IMR-90 (cell line): ENCODE data around the gene RAP1GAP2.

Source experiments
- CEBPB ChIP-seq: IDR thresholded peaks from 2 replicates; pipeline ENCODE4 v1.6.1; 2012; ENCODE audit warnings: low read depth, low read length, improper control_type of control experiment
- MXI1 ChIP-seq: IDR thresholded peaks from 2 replicates; pipeline ENCODE4 v1.6.1; 2012; ENCODE audit warnings: low read depth, mild to moderate bottlenecking, low read length, moderate library complexity, borderline replicate concordance
- SMC3 ChIP-seq: fragments of 150-350 bp; IDR thresholded peaks from 2 replicates; pipeline ENCODE4 v1.6.1; 2016; ENCODE audit warnings: low read depth, mild to moderate bottlenecking, antibody characterized with exemption, low read length, moderate library complexity
- TF ChIP-seq, protein P1 (sequence below): conservative IDR thresholded peaks from 2 replicates; pipeline ENCODE4 v1.5.1; 2012; ENCODE audit warnings: mild to moderate bottlenecking, low read depth, low read length, improper control_type of control experiment

GRCh38 chr17:2796164-2797125, at the start of gene RAP1GAP2:
- TF ChIP-seq, protein P1, sequence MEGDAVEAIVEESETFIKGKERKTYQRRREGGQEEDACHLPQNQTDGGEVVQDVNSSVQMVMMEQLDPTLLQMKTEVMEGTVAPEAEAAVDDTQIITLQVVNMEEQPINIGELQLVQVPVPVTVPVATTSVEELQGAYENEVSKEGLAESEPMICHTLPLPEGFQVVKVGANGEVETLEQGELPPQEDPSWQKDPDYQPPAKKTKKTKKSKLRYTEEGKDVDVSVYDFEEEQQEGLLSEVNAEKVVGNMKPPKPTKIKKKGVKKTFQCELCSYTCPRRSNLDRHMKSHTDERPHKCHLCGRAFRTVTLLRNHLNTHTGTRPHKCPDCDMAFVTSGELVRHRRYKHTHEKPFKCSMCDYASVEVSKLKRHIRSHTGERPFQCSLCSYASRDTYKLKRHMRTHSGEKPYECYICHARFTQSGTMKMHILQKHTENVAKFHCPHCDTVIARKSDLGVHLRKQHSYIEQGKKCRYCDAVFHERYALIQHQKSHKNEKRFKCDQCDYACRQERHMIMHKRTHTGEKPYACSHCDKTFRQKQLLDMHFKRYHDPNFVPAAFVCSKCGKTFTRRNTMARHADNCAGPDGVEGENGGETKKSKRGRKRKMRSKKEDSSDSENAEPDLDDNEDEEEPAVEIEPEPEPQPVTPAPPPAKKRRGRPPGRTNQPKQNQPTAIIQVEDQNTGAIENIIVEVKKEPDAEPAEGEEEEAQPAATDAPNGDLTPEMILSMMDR = no peak
- no peak for TF ChIP-seq MXI1
- TF ChIP-seq CEBPB = no peak
- no peak for TF ChIP-seq SMC3
